Immature natural killer cell (primary cell): ENCODE data around the gene SLIRP. TPM values are rescaled to one million over a fixed set of nuclear protein-coding genes. Genes with fewer than 3 reads are reported as not detected.
"Not testable (repeated sequence)": the region's sequence is repeated elsewhere in the genome, so short reads cannot be mapped to it uniquely, and the experiment has no call there.

Experiments used
- DNase-seq, 3 donors: peaks; one replicate each; pipeline ENCODE4 v3.0.0; 2022; ENCODE audit warnings: mixed read lengths in 1 of 3
- H3K27ac Mint-ChIP-seq, 6 donors: one replicate each; pipeline ENCODE4 v1.8.0; 2020; ENCODE audit warnings: mixed read lengths in 6 of 6, mild to moderate bottlenecking in 5 of 6, inconsistent platforms in 4 of 6, moderate library complexity in 3 of 6
- H3K27me3 Mint-ChIP-seq, 3 donors: one replicate each; pipeline ENCODE4 v1.8.0; 2020 to 2021; ENCODE audit warnings: low read depth in 3 of 3, mild to moderate bottlenecking in 3 of 3, mixed read lengths in 3 of 3, moderate library complexity in 3 of 3, inconsistent platforms in 1 of 3
- H3K36me3 Mint-ChIP-seq, 3 donors: one replicate each; pipeline ENCODE4 v1.8.0; 2020; ENCODE audit warnings: mixed read lengths in 3 of 3, inconsistent platforms in 2 of 3, mild to moderate bottlenecking in 2 of 3
- H3K4me1 Mint-ChIP-seq, 2 donors: one replicate each; pipeline ENCODE4 v1.8.0; 2020; ENCODE audit warnings: inconsistent platforms in 2 of 2, mild to moderate bottlenecking in 2 of 2, mixed read lengths in 2 of 2, moderate library complexity in 1 of 2
- H3K4me3 Mint-ChIP-seq, 5 donors: one replicate each; pipeline ENCODE4 v1.8.0; 2020; ENCODE audit warnings: mild to moderate bottlenecking in 5 of 5, mixed read lengths in 5 of 5, inconsistent platforms in 3 of 5, moderate library complexity in 3 of 5
- H3K9me3 Mint-ChIP-seq, 6 donors: one replicate each; pipeline ENCODE4 v1.8.0; 2020; ENCODE audit warnings: mild to moderate bottlenecking in 6 of 6, mixed read lengths in 6 of 6, inconsistent platforms in 4 of 6, moderate library complexity in 3 of 6
- polyA plus RNA-seq, 3 donors: library from polyadenylated mRNA; unstranded; fragments of 300-500 nt; fragmentation: Illumina TruSeq; gene quantifications; one replicate each; pipeline ENCODE4 v1.2.3, GENCODE V29; 2021

SLIRP gene
- polyA plus RNA-seq, 3 donors from 2014 or later = 184 to 228 (median 211) TPM

DNA sequence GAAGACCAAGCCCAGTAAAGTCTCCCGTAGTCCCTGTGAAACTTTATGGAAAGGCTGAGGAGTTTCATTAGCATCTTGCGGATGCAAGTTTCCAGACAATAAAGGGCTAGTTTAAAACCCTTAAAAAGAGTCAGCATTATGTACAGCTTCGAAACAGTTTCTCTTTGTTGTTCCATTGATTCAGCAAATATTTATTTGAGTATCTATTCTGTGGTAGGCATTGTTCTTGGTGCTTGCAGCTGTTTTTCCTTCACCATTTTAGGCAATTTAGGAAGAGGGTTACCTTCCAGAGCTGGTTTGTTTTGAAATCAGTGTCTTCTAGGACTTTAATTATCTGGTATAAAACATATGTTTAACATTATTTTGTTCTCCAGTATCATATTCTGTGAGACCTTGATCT lies 1.5 kb downstream of the SLIRP start:
- Mint-ChIP-seq H3K4me1 (peaks cover 34 to 57% of the 10 kb centered on the region in 2 donors), H3K27ac (no peak overlapping the region), H3K9me3 (no peaks in the 10 kb centered on the region), H3K27me3 (peaks cover 0 to 7% (median 2%) of the 10 kb centered on the region in 3 donors), H3K4me3 (peak overlapping the region in 4 of 5 donors; percentile 25 to 96 (median 93)), H3K36me3 (peaks cover 5 to 8% (median 8%) of the 10 kb centered on the region in 3 donors)
- no peak for DNase-seq

- Mint-ChIP-seq H3K36me3 (peaks cover 5 to 12% (median 11%) of the 10 kb centered on the region in 3 donors), H3K27ac (no peak overlapping the region), H3K4me3 (peak overlapping the region in 3 of 5 donors; percentile 0 to 14 (median 2)), H3K4me1 (peaks cover 37 to 57% of the 10 kb centered on the region in 2 donors), H3K9me3 (no peaks in the 10 kb centered on the region), H3K27me3 (peaks cover 0 to 7% (median 2%) of the 10 kb centered on the region in 3 donors)
- DNase-seq = no peak
These were observed 2.5 kb downstream of the SLIRP start for GRCh38 chr14:77710364-77710763.

DNA sequence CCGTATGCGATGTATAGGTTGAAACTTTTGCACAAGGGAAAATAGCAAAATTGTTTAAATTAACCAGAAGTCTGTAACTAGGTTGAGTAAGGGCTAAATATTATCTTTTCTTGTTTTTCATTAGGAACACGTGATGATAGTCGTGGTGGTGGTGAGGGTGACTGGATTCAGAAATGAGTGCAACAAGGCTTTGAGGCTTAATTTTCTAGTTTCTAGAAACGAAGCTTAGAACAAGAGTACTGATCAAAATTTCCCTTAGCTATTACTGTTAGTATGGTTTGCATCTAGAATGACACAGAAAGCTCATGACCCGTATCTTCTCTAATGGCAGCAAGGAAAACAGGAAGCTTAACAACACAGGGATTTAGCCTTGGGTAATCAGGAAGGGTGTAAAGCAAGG lies 7.0 kb downstream of the SLIRP start:
- H3K4me3 Mint-ChIP-seq = no peak overlapping the region
- peaks cover 7 to 31% (median 19%) of the 10 kb centered on the region in 3 donors for H3K36me3 Mint-ChIP-seq
- DNase-seq = no peak
- H3K27me3 Mint-ChIP-seq = peaks cover 2 to 3% (median 2%) of the 10 kb centered on the region in 3 donors
- H3K9me3 Mint-ChIP-seq = no peaks in the 10 kb centered on the region
- H3K27ac Mint-ChIP-seq = peak overlapping the region in 1 of 6 donors; percentile 66
- H3K4me1 Mint-ChIP-seq = peaks cover 4 to 18% of the 10 kb centered on the region in 2 donors

DNA sequence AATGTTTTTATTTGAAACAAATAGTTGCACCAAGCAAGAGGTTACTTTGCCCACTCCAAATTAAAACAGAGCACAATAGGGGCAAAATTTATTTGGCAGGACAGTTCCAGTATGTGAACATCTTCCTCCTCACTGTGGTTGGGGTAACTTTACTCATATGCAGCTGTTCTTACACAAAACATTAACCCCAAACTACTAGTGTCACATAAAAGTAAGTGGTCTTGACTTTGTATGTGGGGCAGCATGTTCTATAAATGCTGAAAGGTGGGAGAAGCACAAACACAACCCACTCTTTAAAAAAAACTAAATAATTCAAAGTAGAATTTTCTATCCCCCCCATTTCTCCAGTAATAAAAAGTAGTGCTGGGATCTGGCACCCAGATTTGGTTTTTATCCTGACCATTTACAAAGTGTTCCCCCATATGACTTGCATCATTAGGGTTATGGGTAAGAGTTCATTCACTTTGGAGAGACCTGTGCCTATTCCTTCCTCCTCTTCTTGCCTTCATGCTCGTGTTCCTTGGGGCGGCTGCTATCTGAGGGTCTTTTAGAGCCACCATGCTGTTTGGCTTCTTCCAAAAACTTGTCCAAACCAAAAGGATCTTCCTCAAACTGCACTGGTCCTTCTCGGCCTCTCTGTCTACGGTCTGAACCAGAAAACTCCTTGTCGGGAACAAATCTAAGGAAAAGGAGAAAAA lies 9.9 kb downstream of the SLIRP start:
- H3K27ac Mint-ChIP-seq = peak overlapping the region in 3 of 6 donors; percentile 7 to 54 (median 30)
- no peak for DNase-seq

DNA sequence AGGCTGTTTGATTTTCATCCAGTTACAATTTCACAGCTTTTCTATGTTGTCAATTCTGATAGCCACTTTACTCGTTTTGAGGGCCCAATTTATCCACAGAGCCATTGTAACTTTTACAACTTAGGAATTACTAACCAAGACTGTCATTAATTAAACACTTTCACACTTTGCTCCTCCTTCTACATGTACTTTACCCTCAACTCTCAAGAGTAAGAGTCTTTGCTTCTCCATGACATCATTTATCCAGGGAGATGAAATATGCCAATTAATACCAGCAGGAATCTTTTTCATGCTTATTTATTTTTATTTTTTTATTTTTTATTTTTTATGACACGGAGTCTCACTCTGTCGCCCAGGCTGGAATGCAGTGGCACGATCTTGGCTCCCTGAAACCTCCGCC lies 13.5 kb downstream of the SLIRP start:
- Mint-ChIP-seq H3K27ac (no peak overlapping the region), H3K9me3 (no peaks in the 10 kb centered on the region), H3K4me3 (no peak overlapping the region), H3K36me3 (peaks cover 15 to 53% (median 26%) of the 10 kb centered on the region in 3 donors), H3K27me3 (peaks cover 2% of the 10 kb centered on the region in 3 donors), H3K4me1 (no peaks in the 10 kb centered on the region)
- DNase-seq = no peak

More for the DNA sequence above, 9.9 kb downstream of the SLIRP start:
- Mint-ChIP-seq H3K4me1 (peaks cover 4 to 7% of the 10 kb centered on the region in 2 donors), H3K27me3 (peaks cover 2 to 5% (median 2%) of the 10 kb centered on the region in 3 donors), H3K4me3 (no peak overlapping the region), H3K36me3 (peaks cover 14 to 48% (median 26%) of the 10 kb centered on the region in 3 donors), H3K9me3 (no peaks in the 10 kb centered on the region)

- no peak for DNase-seq
- H3K4me1 Mint-ChIP-seq = no peaks in the 10 kb centered on the region
- H3K4me3 Mint-ChIP-seq = no peak overlapping the region
- no peaks in the 10 kb centered on the region for H3K9me3 Mint-ChIP-seq
- H3K27me3 Mint-ChIP-seq = peaks cover 2% of the 10 kb centered on the region in 3 donors
- peak overlapping the region in 2 of 6 donors; percentile 33 to 38 for H3K27ac Mint-ChIP-seq
- H3K36me3 Mint-ChIP-seq = peaks cover 16 to 51% (median 28%) of the 10 kb centered on the region in 3 donors
These were observed 14.4 kb downstream of the SLIRP start for GRCh38 chr14:77722301-77722700.

DNA sequence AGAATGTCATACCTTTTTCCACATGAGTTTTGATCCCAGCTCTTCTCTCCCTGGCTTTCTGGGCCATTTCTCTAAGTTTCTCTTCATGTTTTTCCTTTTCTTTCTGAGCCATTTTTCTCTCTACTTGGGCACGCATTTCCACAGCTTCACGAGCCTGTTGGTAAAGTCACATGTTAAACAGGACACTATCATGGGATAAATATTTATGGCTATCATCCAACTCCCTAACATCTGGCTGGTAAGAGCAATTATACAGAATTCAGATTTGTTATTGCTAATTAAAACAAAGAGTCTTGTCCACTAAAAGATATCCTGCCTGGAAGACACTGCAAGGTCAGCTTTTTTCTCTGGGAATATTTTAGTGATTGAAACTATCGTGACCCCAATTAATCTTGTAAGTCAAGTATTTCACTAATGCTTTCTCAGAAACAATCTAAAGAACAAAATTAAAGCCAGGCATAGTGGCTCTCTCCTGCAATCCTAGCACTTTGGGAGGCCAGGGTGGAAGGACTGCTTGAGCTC lies 23.1 kb downstream of the SLIRP start:
- no peaks in the 10 kb centered on the region for H3K27me3 Mint-ChIP-seq
- no peak for DNase-seq
- no peak overlapping the region for H3K4me3 Mint-ChIP-seq
- peaks cover 17 to 62% (median 40%) of the 10 kb centered on the region in 3 donors for H3K36me3 Mint-ChIP-seq
- peak overlapping the region in 1 of 6 donors; percentile 79 for H3K27ac Mint-ChIP-seq
- H3K9me3 Mint-ChIP-seq = no peaks in the 10 kb centered on the region
- peaks cover 0 to 5% of the 10 kb centered on the region in 2 donors for H3K4me1 Mint-ChIP-seq

DNA sequence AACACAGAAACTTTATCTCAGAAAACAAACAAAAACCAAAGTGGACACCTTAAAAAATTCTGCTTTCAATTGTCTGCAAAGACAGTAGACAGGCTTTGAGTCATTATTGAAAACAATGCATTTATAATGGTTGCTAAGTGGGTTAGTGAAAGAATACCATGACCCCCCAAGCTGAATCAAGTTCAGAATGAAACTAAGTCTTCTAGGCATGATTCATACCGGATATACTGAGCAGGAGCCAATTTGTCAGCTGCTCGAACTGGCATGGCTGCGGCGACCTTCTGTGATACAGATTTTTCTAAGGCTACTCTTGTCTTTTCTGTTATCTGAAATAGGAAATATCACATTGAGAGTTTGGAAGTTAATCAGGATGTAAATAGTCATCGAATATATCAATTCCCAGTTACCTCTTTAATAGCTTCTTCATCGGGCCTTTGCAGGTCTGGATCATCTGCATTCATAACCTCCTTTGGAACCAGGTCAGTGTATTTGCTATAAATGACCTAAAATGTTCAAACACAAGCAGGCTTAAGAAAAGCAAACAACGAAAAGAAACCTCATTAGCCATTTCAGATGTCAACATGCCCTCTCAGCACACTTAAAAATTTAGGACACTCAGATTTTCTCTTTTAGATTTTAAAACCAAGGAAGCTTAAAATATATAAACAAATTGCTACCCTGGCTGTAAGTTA lies 30.8 kb downstream of the SLIRP start:
- H3K4me3 Mint-ChIP-seq = peak overlapping the region in 1 of 5 donors; percentile 44
- H3K4me1 Mint-ChIP-seq = peaks cover 12 to 38% of the 10 kb centered on the region in 2 donors
- peaks cover 0 to 3% (median 0%) of the 10 kb centered on the region in 3 donors for H3K27me3 Mint-ChIP-seq
- H3K9me3 Mint-ChIP-seq = no peaks in the 10 kb centered on the region
- DNase-seq = peak in 1 of 3 donors; percentile 19
- H3K36me3 Mint-ChIP-seq = peaks cover 10 to 38% (median 19%) of the 10 kb centered on the region in 3 donors
- peak overlapping the region in 2 of 6 donors; percentile 42 to 83 for H3K27ac Mint-ChIP-seq

- Mint-ChIP-seq H3K4me3 (peak overlapping the region in 1 of 5 donors; percentile 29), H3K4me1 (peaks cover 16 to 53% of the 10 kb centered on the region in 2 donors), H3K27ac (peak overlapping the region in 3 of 6 donors; percentile 23 to 59 (median 49)), H3K36me3 (peaks cover 14 to 30% (median 18%) of the 10 kb centered on the region in 3 donors), H3K9me3 (no peaks in the 10 kb centered on the region), H3K27me3 (peaks cover 0 to 3% (median 0%) of the 10 kb centered on the region in 3 donors)
- DNase-seq = no peak
These were observed 33.5 kb downstream of the SLIRP start for GRCh38 chr14:77741438-77741837.

DNA sequence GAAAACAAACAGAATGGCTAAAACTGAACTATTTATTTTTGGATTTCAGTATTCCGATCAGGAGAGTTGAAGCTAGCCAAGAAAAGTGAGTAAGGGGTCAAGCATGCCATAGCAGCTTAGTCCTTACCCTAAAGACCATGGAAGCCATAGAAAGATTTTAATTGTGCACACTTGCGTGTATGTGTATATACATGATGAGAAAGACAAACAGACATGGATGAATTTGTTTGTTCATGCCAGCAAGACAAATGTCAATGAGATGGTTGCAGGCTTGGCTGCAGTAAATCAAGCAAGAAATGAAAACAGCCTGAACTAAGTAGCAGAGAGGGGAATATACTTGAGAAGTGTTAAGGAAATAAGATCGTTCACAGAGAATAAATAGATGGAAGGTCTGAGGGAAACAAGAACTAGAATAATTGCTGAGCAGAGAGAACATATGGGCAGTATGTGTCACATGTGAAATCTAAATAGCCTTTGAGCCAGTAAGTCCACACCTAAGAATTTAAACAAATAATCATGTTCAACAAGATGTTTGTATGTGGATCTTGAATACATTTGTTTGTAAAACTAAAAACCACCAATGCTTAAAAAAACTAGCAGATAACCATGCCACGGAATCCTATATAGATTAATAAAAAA lies 38.3 kb downstream of the SLIRP start:
- no peak for DNase-seq
- Mint-ChIP-seq H3K27me3 (no peaks in the 10 kb centered on the region), H3K9me3 (no peaks in the 10 kb centered on the region), H3K4me1 (peaks cover 16 to 55% of the 10 kb centered on the region in 2 donors), H3K4me3 (no peak overlapping the region), H3K36me3 (peaks cover 14 to 34% (median 19%) of the 10 kb centered on the region in 3 donors), H3K27ac (no peak overlapping the region)

- H3K4me1 Mint-ChIP-seq = peaks cover 14 to 54% of the 10 kb centered on the region in 2 donors
- H3K9me3 Mint-ChIP-seq, DNase-seq, H3K4me3 Mint-ChIP-seq, H3K27ac Mint-ChIP-seq, H3K27me3 Mint-ChIP-seq: not testable (repeated sequence)
- H3K36me3 Mint-ChIP-seq = peaks cover 14 to 32% (median 19%) of the 10 kb centered on the region in 3 donors
These were observed 39.5 kb downstream of the SLIRP start for GRCh38 chr14:77747425-77747824.

DNA sequence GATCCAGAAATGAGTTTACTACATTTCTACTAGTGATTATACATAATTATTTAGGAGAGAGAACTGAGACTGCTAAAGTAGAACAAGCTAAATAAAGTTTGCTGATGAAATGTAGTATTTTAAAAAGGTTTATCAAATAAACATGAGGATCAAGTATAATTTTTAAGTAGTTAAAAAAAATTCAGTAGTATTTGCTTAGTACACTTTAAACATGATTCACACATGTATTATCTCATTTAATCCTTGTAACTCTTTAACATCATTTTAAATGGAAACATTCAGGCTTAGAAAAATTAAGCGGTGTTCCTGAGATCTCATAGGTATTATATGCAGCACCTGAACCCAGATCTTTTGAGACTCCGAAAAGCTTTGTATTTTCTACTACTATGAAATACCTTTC lies 44.4 kb downstream of the SLIRP start:
- peaks cover 23 to 67% of the 10 kb centered on the region in 2 donors for H3K4me1 Mint-ChIP-seq
- H3K4me3 Mint-ChIP-seq = no peak overlapping the region
- no peak overlapping the region for H3K27ac Mint-ChIP-seq

GRCh38 chr14:77752799-77753516 lies 45.1 kb downstream of the SLIRP start:
- no peak overlapping the region for H3K4me3 Mint-ChIP-seq
- peaks cover 29 to 74% of the 10 kb centered on the region in 2 donors for H3K4me1 Mint-ChIP-seq
- no peaks in the 10 kb centered on the region for H3K9me3 Mint-ChIP-seq
- H3K27ac Mint-ChIP-seq = peak overlapping the region in 2 of 6 donors; percentile 16 to 35
- peaks cover 8 to 31% (median 15%) of the 10 kb centered on the region in 3 donors for H3K36me3 Mint-ChIP-seq
- no peaks in the 10 kb centered on the region for H3K27me3 Mint-ChIP-seq
- no peak for DNase-seq

More for the DNA sequence above, 44.4 kb downstream of the SLIRP start:
- DNase-seq = no peak
- Mint-ChIP-seq H3K36me3 (peaks cover 8 to 31% (median 15%) of the 10 kb centered on the region in 3 donors), H3K27me3 (no peaks in the 10 kb centered on the region), H3K9me3 (no peaks in the 10 kb centered on the region)
